SK-N-SH (cell line): Measurements from ENCODE around the gene RNF113A.

Source experiments
- CHD2 ChIP-seq: fragments of 150-350 bp; IDR thresholded peaks from 2 replicates; pipeline ENCODE4 v1.6.1; 2018; ENCODE audit warnings: low read length; ENCODE audit not compliant: partially characterized antibody
- EP300 ChIP-seq, 2 experiments: IDR thresholded peaks; 2 replicates each; pipeline versions ENCODE4 v1.4.0 to v1.6.1; 2012; ENCODE audit warnings: borderline replicate concordance in 1 of 2, low read depth in 1 of 2, low read length in 1 of 2
- GATA2 ChIP-seq: sonication (generic); formaldehyde crosslinking; IDR thresholded peaks from 2 replicates; pipeline ENCODE4 v1.5.0; 2020; ENCODE audit warnings: mild to moderate bottlenecking, missing genetic modification reagents
- MXI1 ChIP-seq: IDR thresholded peaks from 2 replicates; pipeline ENCODE4 v1.6.1; 2012; ENCODE audit warnings: mild to moderate bottlenecking, low read depth, low read length, improper control_type of control experiment
- POLR2AphosphoS5 ChIP-seq: IDR thresholded peaks from 2 replicates; pipeline ENCODE4 v1.6.1; 2012; ENCODE audit warnings: low read depth, low read length
- REST ChIP-seq: IDR thresholded peaks from 2 replicates; pipeline ENCODE4 v1.6.1; 2012; ENCODE audit warnings: mild to moderate bottlenecking, low read depth, low read length, moderate library complexity
- SMC3 ChIP-seq: IDR thresholded peaks from 2 replicates; pipeline ENCODE4 v1.6.1; 2012; ENCODE audit warnings: low read depth, low read length, improper control_type of control experiment
- USF1 ChIP-seq: IDR thresholded peaks from 2 replicates; pipeline ENCODE4 v1.4.0; 2012; ENCODE audit warnings: low read depth, borderline replicate concordance
- TF ChIP-seq, protein P1 (sequence below): fragments of 200-600 bp; sonication (generic); IDR thresholded peaks from 2 replicates; pipeline ENCODE4 v1.6.1; 2017; ENCODE audit warnings: antibody characterized with exemption, mild to moderate bottlenecking, moderate library complexity
- TF ChIP-seq, protein P2 (sequence below): fragments of 150-350 bp; IDR thresholded peaks from 2 replicates; pipeline ENCODE4 v1.6.1; 2017; ENCODE audit warnings: antibody characterized with exemption, low read length, low read depth, borderline replicate concordance

DNA sequence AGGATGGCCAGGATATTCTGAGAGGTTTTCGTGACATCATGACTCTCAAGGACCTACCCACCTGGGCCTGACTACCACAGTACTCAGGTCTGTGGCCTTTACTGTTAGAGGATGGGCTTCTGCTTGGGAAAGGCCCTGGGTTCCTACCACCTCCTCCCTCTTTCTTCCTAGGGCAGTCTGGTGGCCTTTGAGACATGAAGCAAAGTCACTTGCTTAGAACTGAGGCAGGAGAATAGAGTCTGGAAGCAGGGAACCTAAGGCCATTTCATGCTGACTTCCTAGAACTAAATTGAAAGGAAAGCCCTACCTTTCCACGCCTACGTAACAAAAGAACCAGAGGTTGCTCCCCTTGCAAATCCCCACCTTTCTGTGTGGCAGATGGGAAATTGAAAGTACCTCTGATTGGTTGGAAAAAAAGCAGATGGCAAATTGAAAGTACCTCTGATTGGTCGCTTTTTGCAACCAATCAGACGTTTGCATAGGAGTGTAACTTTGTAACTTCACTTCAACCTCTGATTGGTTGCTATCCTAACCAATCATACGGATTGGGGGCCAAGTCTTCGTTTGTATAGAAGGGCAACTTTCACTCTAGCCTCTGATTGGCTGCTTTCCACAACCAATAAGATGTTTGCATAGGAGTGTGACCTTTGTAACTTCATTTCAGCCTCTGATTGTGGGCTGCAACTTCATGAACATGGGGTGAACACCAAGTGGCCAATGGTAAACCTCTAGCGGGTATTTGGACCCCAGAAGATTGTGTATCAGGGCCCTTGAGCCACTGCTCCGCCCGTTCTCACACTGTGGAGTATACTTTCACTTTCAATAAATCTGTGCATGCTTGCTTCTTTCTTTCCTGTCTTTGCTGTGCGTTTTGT lies 14.3 kb upstream of the RNF113A start:
- TF ChIP-seq, protein P1, sequence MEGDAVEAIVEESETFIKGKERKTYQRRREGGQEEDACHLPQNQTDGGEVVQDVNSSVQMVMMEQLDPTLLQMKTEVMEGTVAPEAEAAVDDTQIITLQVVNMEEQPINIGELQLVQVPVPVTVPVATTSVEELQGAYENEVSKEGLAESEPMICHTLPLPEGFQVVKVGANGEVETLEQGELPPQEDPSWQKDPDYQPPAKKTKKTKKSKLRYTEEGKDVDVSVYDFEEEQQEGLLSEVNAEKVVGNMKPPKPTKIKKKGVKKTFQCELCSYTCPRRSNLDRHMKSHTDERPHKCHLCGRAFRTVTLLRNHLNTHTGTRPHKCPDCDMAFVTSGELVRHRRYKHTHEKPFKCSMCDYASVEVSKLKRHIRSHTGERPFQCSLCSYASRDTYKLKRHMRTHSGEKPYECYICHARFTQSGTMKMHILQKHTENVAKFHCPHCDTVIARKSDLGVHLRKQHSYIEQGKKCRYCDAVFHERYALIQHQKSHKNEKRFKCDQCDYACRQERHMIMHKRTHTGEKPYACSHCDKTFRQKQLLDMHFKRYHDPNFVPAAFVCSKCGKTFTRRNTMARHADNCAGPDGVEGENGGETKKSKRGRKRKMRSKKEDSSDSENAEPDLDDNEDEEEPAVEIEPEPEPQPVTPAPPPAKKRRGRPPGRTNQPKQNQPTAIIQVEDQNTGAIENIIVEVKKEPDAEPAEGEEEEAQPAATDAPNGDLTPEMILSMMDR: no peak
- TF ChIP-seq POLR2AphosphoS5 (no peak), CHD2 (no peak), MXI1 (no peak), REST (no peak), EP300 (IDR thresholded peaks at IDR 0.05; ENCODE audit: borderline replicate concordance in 1 of 2, low read depth in 1 of 2, low read length in 1 of 2) (no peak), SMC3 (no peak), GATA2 (CRISPR knock-in tag) (no peak), USF1 (no peak)
- TF ChIP-seq, protein P2, sequence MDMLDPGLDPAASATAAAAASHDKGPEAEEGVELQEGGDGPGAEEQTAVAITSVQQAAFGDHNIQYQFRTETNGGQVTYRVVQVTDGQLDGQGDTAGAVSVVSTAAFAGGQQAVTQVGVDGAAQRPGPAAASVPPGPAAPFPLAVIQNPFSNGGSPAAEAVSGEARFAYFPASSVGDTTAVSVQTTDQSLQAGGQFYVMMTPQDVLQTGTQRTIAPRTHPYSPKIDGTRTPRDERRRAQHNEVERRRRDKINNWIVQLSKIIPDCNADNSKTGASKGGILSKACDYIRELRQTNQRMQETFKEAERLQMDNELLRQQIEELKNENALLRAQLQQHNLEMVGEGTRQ: no peak
